T47D (cell line): ENCODE measurements around the gene MYO9A.
A peak's percentile ranks its signal among the peaks of the same experiment; 100 is the strongest.

ENCODE experiments used
- DNase-seq, 2 experiments: peaks; one replicate each; pipeline versions ENCODE4 v3.0.0 to v3.0.0-alpha.2; 2011 to 2012; ENCODE audit warnings: low read depth in 1 of 2, low spot score in 1 of 2
- JUND ChIP-seq: IDR thresholded peaks from 2 replicates; pipeline ENCODE4 v1.6.1; 2012; ENCODE audit warnings: low read depth
- in situ Hi-C: cut with HindIII; loops from 2 replicates; pipeline ENCODE4 v1.10.0; 2016; ENCODE audit warnings: low sequenced_read_pairs, low pct_unique_long_range_greater_than_20kb

The MYO9A gene

GRCh38 chr15:71937650-71938311 is 180.2 kb downstream of the MYO9A start:
- no peak for DNase-seq
- in situ Hi-C loops: no loop called here
- no peak for TF ChIP-seq JUND

- no peak for TF ChIP-seq JUND
- no peak for DNase-seq
- in situ Hi-C loops: no loop called here
Measured at GRCh38 chr15:71934446-71934845, 183.5 kb downstream of the MYO9A start.

- in situ Hi-C loops: no loop called here
- DNase-seq: no peak
- no peak for TF ChIP-seq JUND
Measured at GRCh38 chr15:71932689-71933088, 185.3 kb downstream of the MYO9A start.

GRCh38 chr15:71931261-71931660 is 186.7 kb downstream of the MYO9A start:
- no peak for TF ChIP-seq JUND
- DNase-seq: no peak
- in situ Hi-C loops: no loop called here

GRCh38 chr15:71925145-71925544 is 192.8 kb downstream of the MYO9A start:
- in situ Hi-C loops: no loop called here
- DNase-seq: no peak
- no peak for TF ChIP-seq JUND

GRCh38 chr15:71921191-71921590 is 196.8 kb downstream of the MYO9A start:
- no peak for DNase-seq
- no peak for TF ChIP-seq JUND
- in situ Hi-C loops: no loop called here

- no peak for DNase-seq
- in situ Hi-C loops: no loop called here
- no peak for TF ChIP-seq JUND
Measured at GRCh38 chr15:71920573-71920972, 197.4 kb downstream of the MYO9A start.

GRCh38 chr15:71916834-71917233 is 201.1 kb downstream of the MYO9A start:
- in situ Hi-C loops: no loop called here
- TF ChIP-seq JUND: no peak
- DNase-seq: peak; percentile 16 to 60

GRCh38 chr15:71914092-71914491 is 203.9 kb downstream of the MYO9A start:
- in situ Hi-C loops: no loop called here
- no peak for DNase-seq
- TF ChIP-seq JUND: no peak

- no peak for TF ChIP-seq JUND
- in situ Hi-C loops: no loop called here
- DNase-seq: no peak
Measured at GRCh38 chr15:71899674-71900073, 218.3 kb downstream of the MYO9A start.

- no peak for DNase-seq
- no peak for TF ChIP-seq JUND
- in situ Hi-C loops: no loop called here
Measured at GRCh38 chr15:71893691-71894090, 224.3 kb downstream of the MYO9A start.

- in situ Hi-C loops: no loop called here
- DNase-seq: no peak
- no peak for TF ChIP-seq JUND
Measured at GRCh38 chr15:71892335-71892734, 225.6 kb downstream of the MYO9A start.

- peak in 1 of 2 experiments; percentile 28 for DNase-seq
- no peak for TF ChIP-seq JUND
- in situ Hi-C loops: no loop called here
Measured at GRCh38 chr15:71891026-71891425, 226.9 kb downstream of the MYO9A start.

- in situ Hi-C loops: no loop called here
- no peak for TF ChIP-seq JUND
- DNase-seq: no peak
Measured at GRCh38 chr15:71889947-71890346, 228.0 kb downstream of the MYO9A start.
